DMS53 treated with DMSO at 0.1 percent for 48 hours (cell line): ENCODE data around the gene PDLIM5.

ENCODE experiments used
- DNase-seq: peaks from one replicate; lab custom pipeline; 2025; ENCODE audit not compliant: unreplicated experiment; lab: John Stamatoyannopoulos, UW

The PDLIM5 gene

DNA sequence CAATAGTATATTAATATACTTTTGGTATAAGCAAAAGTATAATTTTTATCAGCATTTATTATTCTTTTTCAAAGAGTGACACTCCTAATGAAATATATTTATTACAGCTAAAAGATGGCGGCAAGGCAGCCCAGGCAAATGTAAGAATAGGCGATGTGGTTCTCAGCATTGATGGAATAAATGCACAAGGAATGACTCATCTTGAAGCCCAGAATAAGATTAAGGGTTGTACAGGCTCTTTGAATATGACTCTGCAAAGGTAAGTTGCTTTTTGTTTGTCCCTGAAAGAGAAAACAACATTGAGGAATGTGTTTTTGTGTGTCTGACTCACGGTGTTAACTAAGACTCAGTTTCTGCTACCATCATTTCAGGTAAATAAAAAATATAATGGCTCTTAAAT, 71.9 kb downstream of the PDLIM5 start:
- no peak for DNase-seq

DNA sequence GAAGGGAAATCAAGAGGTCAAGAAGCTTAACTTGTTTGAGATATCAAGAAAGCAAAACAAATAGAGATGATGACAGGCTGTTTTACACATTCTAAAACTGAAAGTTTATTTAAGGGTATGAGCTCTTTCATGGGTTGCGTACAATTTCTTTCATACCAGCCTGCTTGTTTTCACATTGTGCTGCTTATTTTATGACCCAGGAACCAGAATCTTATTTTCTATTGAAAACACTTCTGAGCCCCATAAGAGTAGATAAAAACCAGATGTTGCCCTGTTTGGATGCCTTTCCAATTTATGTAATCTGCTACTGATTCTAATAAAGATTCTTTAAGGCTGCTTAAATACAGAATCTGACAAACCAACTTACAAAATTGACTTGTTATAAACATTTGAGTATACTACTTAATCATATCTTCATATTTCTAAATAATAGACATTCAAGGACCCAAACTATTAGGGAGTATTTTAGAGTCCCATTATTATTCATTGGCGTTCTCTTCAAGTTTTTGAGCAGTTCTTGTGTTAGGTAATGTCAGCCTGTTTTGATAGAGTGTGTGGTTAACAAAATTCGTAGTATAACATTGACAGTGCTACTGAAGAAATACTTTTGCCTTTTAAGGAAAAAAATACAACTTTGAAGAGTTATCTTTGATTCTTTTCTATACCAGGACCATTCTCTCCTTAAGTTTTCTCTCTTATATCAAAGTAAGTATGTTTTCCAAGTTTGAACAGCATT, 74.4 kb downstream of the PDLIM5 start:
- DNase-seq: no peak

DNA sequence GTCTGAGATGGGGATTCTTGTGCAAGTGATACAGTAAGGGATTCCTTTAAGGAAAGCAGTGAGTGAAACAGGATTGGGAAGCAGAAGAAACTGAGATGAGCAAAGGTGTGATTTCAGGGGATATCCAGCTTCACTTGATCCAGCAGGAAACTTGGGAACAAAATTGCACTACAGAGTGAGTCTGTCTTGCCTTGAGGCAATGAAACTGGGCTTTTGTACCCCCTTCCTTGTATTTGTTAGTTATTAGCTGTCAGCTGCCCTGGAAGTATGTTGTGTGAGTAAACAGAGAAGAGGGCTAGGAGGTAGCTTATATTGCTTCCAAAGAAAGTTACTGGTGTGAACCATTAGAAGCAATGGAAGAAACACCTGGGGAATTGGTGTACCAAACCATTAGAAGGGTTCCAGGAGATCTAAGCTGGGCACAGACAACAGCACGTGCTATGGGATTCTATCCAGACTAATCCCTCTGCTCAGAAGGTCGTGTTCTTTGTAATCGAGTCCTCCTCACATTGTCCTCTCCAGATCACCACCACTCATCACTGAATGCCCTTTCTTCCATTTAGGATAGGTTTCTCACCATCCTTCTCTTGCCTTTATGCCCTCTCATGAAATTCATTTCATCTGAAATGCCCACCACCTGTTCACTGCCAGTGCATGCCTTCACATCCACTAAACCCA, 76.0 kb downstream of the PDLIM5 start:
- no peak for DNase-seq

DNA sequence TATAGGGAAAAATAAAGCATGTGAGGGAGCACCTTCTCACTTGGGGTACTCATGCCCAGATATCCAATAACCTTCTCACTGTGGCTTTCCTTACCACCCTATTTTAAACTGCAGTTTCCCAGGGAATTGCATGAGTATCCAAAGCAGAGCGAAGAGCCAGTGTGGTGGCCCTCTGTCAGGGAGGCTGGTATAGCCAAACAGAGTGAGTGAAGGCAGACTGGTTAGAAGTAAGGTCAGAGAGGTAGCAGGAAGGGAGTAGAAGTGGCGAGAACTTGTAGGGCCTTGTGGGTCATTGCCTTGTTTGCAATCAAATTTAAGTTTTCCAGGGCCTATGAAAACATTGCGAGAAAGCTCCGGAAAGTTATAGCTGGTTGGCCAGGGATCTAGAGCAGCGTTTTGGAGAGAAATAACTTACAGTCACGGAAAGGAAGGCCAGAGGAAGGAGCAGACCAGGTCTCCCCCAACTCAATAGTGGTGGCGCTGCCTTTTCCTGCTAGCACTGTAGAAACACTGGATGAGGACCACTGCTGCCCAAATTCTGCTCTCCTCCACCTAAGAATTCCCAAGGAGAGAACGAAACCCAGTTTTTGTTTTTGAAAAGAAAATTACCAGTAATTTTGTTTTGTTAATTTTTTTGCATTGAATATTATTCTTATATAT, 77.2 kb downstream of the PDLIM5 start:
- no peak for DNase-seq

DNA sequence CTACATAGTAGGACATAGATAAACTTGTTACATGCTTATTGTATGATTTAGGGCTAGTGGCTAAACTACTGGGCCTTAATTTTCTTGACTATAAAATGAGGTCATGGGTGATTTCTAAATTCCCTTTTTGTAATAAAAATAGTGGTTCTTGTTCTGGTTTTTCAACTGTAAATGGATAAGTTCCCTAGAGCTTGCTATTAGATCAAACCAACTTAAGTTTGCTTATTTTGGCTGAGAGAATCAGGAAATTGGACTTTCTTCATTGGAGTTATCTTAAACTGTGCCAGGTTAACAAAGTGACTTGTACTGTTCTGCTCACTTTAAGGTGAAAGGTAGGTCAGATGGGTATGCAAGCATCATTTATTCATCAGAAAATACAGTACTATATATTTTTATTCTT, 78.3 kb downstream of the PDLIM5 start:
- DNase-seq: no peak

DNA sequence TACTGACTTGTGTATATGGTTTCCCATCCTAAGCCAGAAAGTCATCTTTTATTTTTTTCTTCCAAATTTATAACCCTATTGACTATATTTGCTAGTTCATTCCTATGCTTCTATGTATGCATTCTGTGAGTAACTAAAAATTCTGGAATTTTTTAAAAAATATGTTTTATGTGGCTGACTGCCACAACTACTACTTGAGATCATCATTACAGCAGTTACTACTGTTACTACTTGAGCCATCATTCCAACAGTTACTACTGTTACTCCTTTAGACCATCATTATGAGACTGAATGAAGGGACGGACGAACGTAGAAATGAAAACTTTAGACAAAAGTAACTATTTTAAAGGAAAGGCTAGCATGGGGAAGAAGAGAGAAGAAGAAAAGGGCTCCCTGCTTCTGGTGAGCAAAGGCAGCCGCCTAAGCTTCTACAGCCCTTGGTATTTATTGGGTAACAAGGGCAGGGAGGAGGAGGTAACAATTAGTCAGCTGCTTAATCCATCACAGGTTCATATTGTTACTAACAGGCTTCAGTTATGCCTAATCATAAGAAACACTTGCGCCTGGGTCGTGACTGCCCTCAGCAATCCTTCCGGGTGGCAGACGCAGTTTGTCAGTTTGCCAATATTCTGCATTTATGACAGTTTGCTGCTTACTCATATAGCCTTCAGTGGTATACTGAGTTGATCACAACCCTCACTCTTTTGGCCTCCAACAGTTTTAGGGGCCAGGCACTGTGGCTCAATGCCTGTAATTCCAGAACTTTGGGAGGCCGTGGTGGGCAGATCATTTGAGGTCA, 80.4 kb downstream of the PDLIM5 start:
- no peak for DNase-seq

DNA sequence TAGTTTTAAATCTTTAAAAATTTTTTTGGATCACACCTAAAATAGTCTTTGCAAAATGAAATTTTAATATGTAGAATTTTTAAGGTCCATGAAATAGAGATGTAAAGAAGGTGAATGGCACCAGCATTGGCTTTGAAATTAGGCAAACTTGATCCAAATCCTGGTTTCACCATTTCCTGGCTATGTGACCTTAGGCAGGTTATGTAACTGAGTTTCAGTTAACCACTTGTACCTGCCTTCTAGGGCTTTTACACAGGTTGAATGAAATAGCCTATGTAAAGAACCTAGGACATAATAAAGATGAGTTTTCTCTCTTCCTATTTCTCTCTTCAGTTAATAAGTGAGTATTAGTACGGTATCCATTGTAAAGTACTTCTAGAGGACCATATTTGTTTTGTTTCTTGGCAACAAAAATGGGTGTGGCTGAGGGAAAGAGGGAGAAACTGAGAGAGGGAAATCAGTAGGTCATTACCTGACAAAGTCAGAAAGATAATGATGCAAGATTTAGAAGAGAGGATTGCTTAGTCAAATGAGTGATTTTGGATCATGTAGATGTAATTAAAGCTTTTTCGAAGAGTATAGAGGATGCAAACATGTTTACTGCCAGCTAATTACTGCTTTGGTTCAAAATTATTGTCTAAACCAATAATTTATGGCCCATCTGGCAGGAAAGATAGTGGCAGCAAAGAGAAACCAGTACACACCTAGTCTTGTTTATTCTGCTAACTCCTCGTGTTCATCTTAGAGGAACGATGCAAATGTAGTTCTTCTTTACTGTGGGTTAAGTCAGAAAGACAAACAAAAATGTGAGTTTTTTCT, 81.9 kb downstream of the PDLIM5 start:
- no peak for DNase-seq

DNA sequence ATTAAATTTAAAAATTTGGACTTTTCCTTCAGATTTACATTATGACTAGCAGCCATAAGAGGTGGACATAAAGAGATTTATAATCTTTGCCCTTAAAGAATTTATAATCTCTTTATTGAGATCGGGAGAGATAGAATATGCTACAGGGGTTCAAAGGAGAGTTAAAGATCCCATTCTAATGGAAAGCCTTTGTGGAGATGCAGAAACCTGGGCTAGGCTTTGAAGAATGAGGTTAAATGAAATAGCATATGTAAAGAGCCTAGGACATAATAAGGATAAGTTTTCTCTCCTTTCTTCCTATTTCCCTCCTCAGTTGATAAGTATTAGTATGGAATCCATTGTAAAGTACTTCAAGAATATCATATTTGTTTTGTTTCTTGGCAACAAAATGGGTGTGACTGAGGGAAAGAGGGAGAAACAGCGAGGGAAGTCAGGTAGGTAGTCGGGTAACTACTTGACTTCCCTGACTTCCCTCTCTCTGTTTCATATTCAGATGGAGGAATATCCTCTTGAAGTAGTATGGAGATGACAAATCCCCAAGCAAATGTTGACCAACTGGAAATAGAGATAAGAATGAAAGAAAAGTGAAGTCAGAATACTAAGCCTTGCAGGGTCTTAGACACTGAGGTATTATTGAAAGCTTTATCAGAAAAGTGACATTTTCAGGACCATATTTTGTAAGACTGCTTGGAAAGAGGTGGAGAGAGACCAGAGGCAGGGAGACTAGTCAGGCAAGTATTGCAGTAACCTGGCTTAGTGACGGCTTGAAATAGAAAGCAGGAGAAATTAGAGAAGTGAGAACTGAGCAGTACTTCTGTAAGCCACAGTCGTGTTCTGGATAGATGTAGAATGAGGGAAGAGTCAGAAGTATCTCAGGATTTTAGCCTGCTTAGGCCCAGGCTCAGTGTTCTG, 82.9 kb downstream of the PDLIM5 start:
- DNase-seq: no peak

DNA sequence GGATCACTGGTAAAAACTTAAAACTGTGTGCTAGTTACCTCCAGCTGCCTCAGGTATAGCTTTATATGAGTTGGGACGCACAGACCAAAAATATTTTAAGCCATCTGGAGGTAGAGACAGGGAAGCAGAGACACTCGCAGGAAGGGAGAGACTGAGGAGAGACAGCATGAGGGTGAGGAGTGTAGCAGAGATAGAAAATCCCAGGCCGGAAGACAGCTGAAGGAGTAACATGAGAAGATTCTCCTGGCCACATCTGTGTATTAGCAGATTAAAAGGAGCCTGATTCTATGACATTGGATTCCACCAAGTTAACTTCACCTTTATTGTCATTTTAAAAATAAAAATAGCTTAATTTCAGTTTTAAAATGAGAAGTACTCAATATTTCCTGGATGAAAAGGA, 84.3 kb downstream of the PDLIM5 start:
- no peak for DNase-seq

DNA sequence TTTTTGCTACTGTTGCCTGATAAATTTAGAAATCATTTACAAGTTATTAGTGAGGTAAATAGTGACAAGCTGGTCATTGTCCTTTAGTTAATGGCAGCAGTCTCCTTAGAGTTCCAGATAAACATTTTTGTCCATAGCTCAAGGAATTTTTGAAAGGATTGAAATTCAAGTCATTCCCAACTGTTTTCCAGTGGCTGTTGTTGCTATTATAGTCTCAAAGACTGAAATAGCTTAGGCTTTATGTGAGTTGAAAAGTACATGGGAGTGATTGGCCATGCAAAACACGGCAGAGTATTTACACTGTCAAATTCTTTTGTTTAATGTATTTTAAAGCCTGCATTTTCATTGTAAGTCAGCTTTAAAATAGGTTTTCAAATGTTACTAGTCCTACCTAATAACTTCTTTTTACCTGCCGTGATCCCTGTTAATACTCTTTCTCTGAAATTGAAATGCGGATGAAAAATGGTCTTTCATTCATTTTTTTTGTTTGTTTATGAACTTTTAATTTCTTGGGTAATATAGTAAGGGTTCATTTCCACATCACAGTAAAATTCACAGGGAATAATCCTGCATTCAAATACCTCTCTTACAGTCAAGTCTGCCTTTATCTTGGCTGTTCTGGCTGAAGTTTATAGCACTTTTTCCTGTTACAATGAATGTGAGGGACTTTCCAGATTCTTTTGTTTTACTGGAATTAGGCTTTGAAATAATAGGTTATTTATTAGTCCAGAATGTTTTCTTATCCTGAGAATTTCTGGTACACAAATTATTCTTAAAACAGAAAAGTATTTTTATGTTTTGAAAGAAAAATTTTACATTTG, 85.1 kb downstream of the PDLIM5 start:
- no peak for DNase-seq

DNA sequence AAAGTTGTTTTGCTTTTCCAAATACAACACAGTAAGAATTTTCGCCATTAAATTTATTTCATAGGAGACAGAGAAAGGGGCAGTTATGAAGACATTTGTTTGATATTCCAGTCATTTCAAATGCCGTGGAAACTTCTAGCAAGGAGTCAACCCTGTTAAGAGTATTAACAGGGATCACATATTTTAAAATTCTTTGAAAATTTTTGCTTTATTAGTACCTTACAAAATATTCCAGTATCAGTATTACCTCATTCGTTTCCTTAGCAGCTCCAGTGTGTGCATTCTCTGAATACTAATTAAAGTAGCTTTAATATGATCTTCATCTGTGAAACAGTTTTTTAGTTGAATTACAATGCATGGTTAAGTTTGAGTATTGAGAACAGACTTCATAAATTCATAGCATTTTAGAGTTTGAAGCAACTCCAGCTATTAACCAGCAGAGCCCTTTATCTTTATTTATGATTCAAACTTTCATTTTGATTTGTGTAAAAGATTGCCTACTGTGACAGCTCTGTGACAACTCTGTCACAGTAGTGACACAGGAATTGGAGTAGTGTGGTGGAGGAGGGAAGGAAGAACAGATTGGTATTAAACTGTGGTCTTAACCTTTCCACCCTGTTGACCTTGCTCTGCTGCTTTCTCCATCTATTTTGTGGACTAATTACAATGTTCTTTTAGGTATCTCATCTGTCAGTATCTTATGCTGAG, 86.3 kb downstream of the PDLIM5 start:
- no peak for DNase-seq

DNA sequence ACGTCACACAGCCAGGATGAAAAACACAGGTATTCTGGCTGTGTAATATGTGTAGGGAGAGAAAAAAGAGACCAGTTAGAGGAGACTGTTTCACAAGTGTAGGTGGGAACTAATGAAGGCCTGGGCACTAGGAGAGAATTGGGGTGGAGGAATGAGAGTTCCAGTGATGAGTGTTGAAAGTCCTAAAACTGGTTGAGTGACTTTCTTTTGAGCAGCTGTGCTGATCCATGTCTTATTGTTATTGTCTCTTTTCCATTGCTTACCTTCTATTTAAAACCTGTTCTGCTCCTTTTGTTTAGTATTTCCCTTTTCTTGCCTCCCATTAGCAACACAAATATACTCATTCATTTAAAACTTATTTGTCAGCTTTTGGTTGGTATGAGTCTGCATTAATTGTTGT, 88.7 kb downstream of the PDLIM5 start:
- DNase-seq: peak; percentile 31

DNA sequence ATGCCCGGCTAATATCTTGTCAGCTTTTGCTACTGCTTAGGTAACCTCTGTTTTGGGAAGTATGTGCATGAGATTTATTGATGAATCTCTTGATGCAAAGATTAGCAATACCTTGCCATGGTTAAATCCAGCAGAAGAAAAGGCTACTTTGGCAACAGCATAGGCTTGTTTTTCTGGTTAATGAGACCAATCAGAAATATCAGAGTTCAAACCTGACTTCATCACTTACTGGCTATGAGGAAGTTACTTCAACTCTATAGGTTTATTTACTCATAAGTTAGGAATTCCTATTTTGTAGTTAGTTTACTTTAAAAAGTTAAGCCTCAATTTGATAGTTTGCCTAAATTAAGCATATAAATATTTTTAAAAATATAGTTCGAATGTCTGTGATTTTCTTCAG, 93.1 kb downstream of the PDLIM5 start:
- DNase-seq: no peak

DNA sequence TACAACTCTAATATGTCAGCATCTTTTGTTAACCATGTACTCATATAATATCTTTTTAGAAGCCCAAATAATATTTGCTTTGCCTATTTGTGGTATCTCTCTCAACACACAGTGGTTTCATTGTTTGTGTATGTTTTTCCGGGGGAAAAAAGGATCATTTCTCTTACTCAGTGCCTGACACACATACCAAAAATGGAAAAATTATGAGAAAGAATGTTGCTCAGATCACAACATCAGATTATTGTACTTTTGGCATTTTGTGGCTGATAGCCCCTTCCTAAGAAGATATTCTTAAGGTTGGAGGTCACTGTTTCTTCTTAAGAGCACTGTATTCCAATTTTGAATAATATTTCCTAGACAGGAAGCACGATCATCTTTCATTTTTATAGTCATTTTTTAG, 93.6 kb downstream of the PDLIM5 start:
- DNase-seq: no peak

DNA sequence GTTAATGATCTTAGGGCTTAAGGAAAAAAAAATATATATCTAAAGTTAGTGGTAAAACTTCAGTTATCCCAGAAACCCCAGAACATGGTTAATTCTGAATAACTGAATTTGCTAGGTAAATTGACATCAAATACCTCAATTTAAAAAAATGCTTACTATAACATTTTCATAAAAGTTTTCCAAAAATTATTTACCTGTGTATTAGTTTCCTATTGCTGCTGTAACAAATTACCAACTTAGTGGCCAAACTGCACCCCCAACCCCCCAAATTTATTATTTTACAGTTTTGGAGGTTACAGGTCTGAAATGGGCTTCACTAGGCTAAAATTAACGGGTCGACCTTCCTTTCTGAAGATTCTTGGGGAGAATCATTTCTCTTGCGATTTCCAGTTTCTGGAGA, 95.2 kb downstream of the PDLIM5 start:
- no peak for DNase-seq

DNA sequence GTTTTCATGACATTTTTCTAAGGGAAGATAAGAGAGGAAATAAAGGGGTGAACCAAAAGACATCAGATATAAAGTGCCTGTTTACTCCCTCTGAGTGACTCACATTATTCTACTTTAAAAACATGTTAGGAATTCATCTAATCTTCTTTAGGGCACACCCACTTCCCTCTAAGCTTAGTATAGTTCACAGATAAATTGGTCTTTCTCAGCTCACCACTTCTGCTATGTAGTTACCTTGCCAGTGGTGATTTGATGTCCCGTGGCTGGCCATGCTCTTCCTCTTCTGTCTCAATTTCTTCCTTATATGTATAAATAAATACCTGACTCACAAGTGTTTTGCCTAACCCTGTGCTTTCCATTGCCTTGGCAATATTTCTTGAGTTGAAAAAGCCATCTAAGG, 96.8 kb downstream of the PDLIM5 start:
- DNase-seq: no peak

DNA sequence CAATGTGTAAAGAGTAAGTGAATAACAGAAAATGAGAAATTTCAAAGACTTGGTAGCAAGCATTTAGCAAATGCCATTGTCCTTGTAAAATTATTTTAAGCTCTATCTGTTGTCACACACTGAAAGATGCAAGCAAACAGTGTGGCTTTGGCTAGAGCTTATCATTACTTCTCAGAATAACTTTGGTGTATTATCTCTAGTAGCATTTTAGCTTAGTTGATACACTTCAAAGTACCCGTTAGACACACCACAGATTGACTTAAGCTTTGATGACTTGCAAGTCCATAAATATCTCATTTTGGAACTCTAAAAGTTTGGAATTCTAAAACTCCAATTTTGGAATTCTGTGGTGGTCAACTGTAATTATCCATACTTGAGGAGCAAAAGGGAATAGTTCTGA, 98.6 kb downstream of the PDLIM5 start:
- no peak for DNase-seq

DNA sequence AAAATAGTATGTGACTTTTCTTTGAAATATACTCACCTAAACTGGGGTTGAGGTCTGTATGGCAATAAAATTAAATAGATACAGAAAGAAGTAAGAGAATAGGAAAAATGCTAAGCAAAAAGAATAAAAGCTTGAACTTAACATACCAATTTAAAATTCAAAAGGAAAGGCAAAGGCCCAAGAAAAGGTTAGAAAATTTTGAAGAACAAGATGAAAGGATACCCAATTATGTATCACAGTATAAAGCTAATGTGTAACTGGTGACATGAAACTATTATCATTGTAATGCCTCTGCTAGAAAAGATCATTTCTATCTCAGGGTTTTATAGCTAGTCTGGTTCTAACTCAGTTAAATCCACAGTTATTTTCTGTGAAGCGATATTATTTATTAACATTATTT, 99.1 kb downstream of the PDLIM5 start:
- no peak for DNase-seq
